ENCODE data around the gene MRPS34. TPM values are rescaled to one million over a fixed set of nuclear protein-coding genes. Genes with fewer than 3 reads are reported as not detected.

MRPS34 gene
- total and polyA plus RNA-seq, 9 donors: 31.8 to 79.4 (median 53.6) TPM

DNA sequence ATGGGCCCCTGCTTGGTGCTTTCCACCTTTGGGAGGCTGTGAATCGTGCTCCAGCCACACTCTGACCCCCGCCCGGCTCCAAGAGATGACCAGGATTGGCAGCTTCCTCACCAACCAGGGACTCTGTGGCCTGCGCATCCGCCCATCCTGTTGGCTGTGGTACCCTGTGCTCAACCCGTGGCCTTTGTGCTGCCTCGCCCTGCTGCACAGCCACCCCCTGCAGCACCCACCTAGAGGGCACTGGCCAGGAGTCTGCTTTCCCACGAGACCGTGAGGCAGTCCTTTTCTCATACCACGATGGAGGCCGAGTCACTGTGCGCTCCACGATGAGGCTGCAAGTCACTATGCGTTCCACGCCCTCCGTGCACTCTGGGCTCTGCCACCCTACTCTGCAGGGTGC is 21.0 kb downstream of the MRPS34 start:
- Histone ChIP-seq H3K4me3 (no peak overlapping the region), H3K36me3 (no peaks in the 10 kb centered on the region), H3K27me3 (no peaks in the 10 kb centered on the region), H3K9me3 (no peaks in the 10 kb centered on the region), H3K4me1 (ENCODE audit: insufficient read depth) (no peaks in the 10 kb centered on the region), H3K27ac (no peak overlapping the region)
- whole genome bisulfite sequencing, 3 donors: 94 to 95% (median 95%) methylated on average over 16 of the region's 16 CpGs
- intact Hi-C loops (cut with DNase I): no loop called here
- DNase-seq: no peak
- no peak for TF ChIP-seq EP300 (IDR thresholded peaks at IDR 0.05)
- TF ChIP-seq CTCF (IDR thresholded peaks at IDR 0.05): no peak
- TF ChIP-seq POLR2A (IDR thresholded peaks at IDR 0.05): no peak

DNA sequence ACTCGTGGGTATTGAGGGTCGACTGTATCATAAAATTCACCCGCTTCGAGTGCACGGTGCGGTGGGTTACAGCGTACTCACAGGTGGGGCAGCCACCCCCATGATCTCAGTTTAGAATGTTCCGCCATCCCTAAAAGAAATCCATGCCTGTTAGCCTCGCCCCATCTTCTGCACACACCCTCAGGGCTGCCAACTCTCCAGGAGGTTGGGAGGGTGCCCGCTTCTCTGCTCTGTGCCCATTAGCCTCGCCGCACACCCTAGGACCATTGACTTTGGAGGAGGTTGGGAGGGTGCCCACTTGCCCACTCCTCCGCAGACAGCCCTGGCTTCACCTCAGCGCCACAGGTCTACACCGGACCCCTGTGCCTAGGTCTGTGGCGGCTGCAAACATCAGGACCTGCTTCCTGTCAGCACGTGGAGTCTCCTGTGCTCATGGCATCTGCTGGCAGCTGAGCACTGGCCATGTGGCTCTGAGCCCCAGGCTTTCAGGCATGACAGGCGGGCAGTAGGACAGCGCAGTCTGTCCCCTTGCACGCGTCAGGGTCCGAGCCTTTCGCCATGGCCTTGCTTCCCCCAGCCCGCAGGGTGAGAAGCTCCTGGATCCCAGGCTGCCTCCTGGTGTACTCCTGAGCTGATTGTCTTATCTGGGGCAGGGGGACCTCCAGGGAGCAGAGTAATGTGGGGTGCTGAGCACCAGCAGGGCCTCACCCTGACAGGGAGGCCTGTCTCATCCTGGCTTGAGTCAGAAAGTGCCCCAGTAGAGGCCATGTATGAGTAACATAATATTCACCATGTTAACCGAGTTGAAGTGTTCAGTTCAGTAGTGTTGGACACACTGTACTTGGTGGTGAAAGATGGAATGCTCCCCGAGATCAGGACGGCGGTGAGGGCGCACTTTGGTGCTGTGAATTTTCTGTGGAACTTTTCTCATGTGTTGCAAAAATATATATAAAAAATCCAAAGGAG is 23.5 kb downstream of the MRPS34 start:
- H3K36me3 ChIP-seq: no peaks in the 10 kb centered on the region
- no peaks in the 10 kb centered on the region for H3K27me3 ChIP-seq
- H3K9me3 ChIP-seq: no peaks in the 10 kb centered on the region
- no peak overlapping the region for H3K4me3 ChIP-seq
- no peak for TF ChIP-seq EP300 (IDR thresholded peaks at IDR 0.05)
- TF ChIP-seq CTCF (IDR thresholded peaks at IDR 0.05): no peak
- no peak for TF ChIP-seq POLR2A (IDR thresholded peaks at IDR 0.05)
- no peaks in the 10 kb centered on the region for H3K4me1 ChIP-seq (ENCODE audit: insufficient read depth)
- intact Hi-C loops (cut with DNase I): no loop called here
- DNase-seq: no peak
- 94 to 95% (median 95%) methylated on average over 29 of the region's 29 CpGs for WGBS, 3 donors
- H3K27ac ChIP-seq: no peak overlapping the region

DNA sequence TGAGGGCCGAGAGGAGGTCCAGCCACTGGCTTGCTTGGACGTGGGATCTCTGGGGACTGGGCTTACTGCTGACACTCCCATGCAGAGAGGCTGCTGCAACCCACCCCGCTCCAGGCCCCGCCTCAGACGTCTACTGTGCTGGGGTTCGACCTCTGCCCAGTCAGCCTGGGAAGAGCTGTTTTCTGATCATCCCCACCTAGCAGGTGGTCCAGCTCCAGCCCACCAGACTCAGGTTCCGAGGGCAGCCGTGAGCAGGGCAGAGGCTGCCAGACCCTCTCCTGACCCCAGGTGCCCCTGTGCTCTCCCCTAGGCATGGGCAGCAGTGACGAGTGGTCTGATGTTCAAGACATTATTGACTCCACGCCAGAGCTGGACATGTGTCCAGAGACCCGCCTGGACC is 25.0 kb downstream of the MRPS34 start:
- intact Hi-C loops (cut with DNase I): no loop called here
- Histone ChIP-seq H3K4me1 (ENCODE audit: insufficient read depth) (no peaks in the 10 kb centered on the region), H3K27me3 (no peaks in the 10 kb centered on the region), H3K9me3 (no peaks in the 10 kb centered on the region), H3K36me3 (no peaks in the 10 kb centered on the region), H3K27ac (no peak overlapping the region), H3K4me3 (no peak overlapping the region)
- 79 to 87% (median 83%) methylated on average over 10 to 11 of the region's 11 CpGs for WGBS, 3 donors
- DNase-seq: no peak
- TF ChIP-seq EP300 (IDR thresholded peaks at IDR 0.05): no peak
- TF ChIP-seq CTCF (IDR thresholded peaks at IDR 0.05): no peak
- TF ChIP-seq POLR2A (IDR thresholded peaks at IDR 0.05): no peak

- intact Hi-C loops (cut with DNase I): no loop called here
- H3K4me1 ChIP-seq (ENCODE audit: insufficient read depth): no peaks in the 10 kb centered on the region
- H3K9me3 ChIP-seq: no peaks in the 10 kb centered on the region
- DNase-seq: no peak
- WGBS, 3 donors: 91 to 94% (median 93%) methylated on average over 27 to 31 of the region's 31 CpGs
- H3K36me3 ChIP-seq: no peaks in the 10 kb centered on the region
- no peaks in the 10 kb centered on the region for H3K27me3 ChIP-seq
- TF ChIP-seq EP300 (IDR thresholded peaks at IDR 0.05): no peak
- no peak for TF ChIP-seq CTCF (IDR thresholded peaks at IDR 0.05)
- no peak for TF ChIP-seq POLR2A (IDR thresholded peaks at IDR 0.05)
- no peak overlapping the region for H3K4me3 ChIP-seq
- no peak overlapping the region for H3K27ac ChIP-seq
These were observed 26.2 kb downstream of the MRPS34 start for GRCh38 chr16:1746693-1747195.
